ENCODE data around the gene KIT.

- TF ChIP-seq CTCF (IDR thresholded peaks at IDR 0.05; ENCODE audit: low read length) (no peak), EZH2 (IDR thresholded peaks at IDR 0.05; ENCODE audit: borderline replicate concordance, low read length) (no peak)
These were observed 4.4 kb downstream of the KIT start for GRCh38 chr4:54662123-54662522.

All from OCI-LY1 (cell line).